GM12878 (cell line): ENCODE measurements around the gene PLCB4. TPM values are rescaled to one million over a fixed set of nuclear protein-coding genes. Genes with fewer than 3 reads are reported as not detected.

Experiments
- ATAC-seq: fragments of 200-7000 bp; cut with Tn5 transposase; 3 replicates; pipeline ENCODE4 v1.9.1; 2020; ENCODE audit warnings: mild to moderate bottlenecking, moderate library complexity
- BruUV-seq: library from RNA; stranded (reverse); fragments of 400-500 nt; replicated peaks from 2 replicates; lab custom pipeline; 2021; lab: Mats Ljungman, UMichigan
- CTCF ChIA-PET: fragments of 300-600 bp; sonication (Branson Sonifier 250); formaldehyde crosslinking; extraction: SDS; loops from one replicate; lab custom pipeline; 2021; ENCODE audit warnings: inconsistent platforms; lab: Yijun Ruan, JAX
- POLR2A ChIA-PET: fragments of 350-600 bp; formaldehyde crosslinking; extraction: SDS; loops from one replicate; lab custom pipeline; 2021; ENCODE audit warnings: inconsistent platforms; lab: Charles Lee
- RAD21 ChIA-PET: fragments of 300-600 bp; sonication (Branson Sonifier 250); formaldehyde crosslinking; loops from one replicate; lab custom pipeline; 2023; ENCODE audit warnings: antibody characterized with exemption; ENCODE audit not compliant: unreplicated experiment; lab: Charles Lee
- SMC1A ChIA-PET: fragments of 300-600 bp; sonication (Branson Sonifier 250); formaldehyde crosslinking; loops from one replicate; lab custom pipeline; 2023; ENCODE audit not compliant: unreplicated experiment, uncharacterized antibody; lab: Charles Lee
- DNase-seq: peaks from one replicate; pipeline ENCODE4 v3.0.0-alpha.2; 2011; ENCODE audit warnings: low read depth, low spot score
- FAIRE-seq: peaks from 3 replicates; lab custom pipeline; 2011; peaks lifted over from hg19 to GRCh38; lab: Jason Lieb, UNC
- H2AFZ ChIP-seq: 2 replicates; pipeline ENCODE4 v1.6.0; 2011; ENCODE audit warnings: low read depth, low read length, control low read depth; ENCODE audit not compliant: control insufficient read depth
- H3K27ac ChIP-seq: 2 replicates; pipeline ENCODE4 v1.5.1; 2011; ENCODE audit warnings: control low read depth; ENCODE audit not compliant: control insufficient read depth, insufficient read depth
- H3K27me3 ChIP-seq, 2 experiments: replicated peaks in 1 of 2; 2 replicates each; pipeline versions ENCODE4 v1.6.0 to v1.6.1; 2011; ENCODE audit warnings: low read length in 1 of 2; ENCODE audit not compliant: control insufficient read depth in 2 of 2, insufficient read depth in 2 of 2
- H3K36me3 ChIP-seq, 2 experiments: 2 replicates each; pipeline ENCODE4 v1.5.1; 2011; ENCODE audit warnings: low read length in 1 of 2; ENCODE audit not compliant: control insufficient read depth in 2 of 2, insufficient read depth in 2 of 2
- H3K4me1 ChIP-seq: 2 replicates; pipeline ENCODE4 v1.6.1; 2011; ENCODE audit warnings: mild to moderate bottlenecking, low read length, moderate library complexity, mixed read lengths; ENCODE audit not compliant: control insufficient read depth, insufficient read depth
- H3K4me2 ChIP-seq: 2 replicates; pipeline ENCODE4 v1.6.0; 2011; ENCODE audit warnings: control low read depth; ENCODE audit not compliant: control insufficient read depth, insufficient read depth
- H3K4me3 ChIP-seq: fragments of 200-600 bp; sonication (generic); 2 replicates; pipeline ENCODE4 v1.5.1; 2016
- H3K79me2 ChIP-seq: 2 replicates; pipeline ENCODE4 v1.6.0; 2011; ENCODE audit warnings: low read length; ENCODE audit not compliant: control insufficient read depth, insufficient read depth
- H3K9ac ChIP-seq: 2 replicates; pipeline ENCODE4 v1.8.0; 2011; ENCODE audit warnings: low read length, control low read depth, mixed read lengths; ENCODE audit not compliant: control insufficient read depth, insufficient read depth
- H3K9me3 ChIP-seq: replicated peaks from 3 replicates; pipeline ENCODE4 v1.5.1; 2011; ENCODE audit warnings: mild to moderate bottlenecking, low read length; ENCODE audit not compliant: control insufficient read depth, insufficient read depth
- H4K20me1 ChIP-seq: 2 replicates; pipeline ENCODE4 v1.6.0; 2011; ENCODE audit not compliant: control insufficient read depth, insufficient read depth
- CREB1 ChIP-seq: IDR thresholded peaks from 2 replicates; pipeline ENCODE4 v1.6.1; 2012; ENCODE audit warnings: low read depth, mild to moderate bottlenecking, inconsistent platforms
- EZH2 ChIP-seq: IDR thresholded peaks from 2 replicates; pipeline ENCODE4 v1.6.1; 2012; ENCODE audit warnings: low read depth, mild to moderate bottlenecking, control low read depth, inconsistent platforms, low read length, borderline replicate concordance; ENCODE audit not compliant: control insufficient read depth
- KAT2A ChIP-seq: conservative IDR thresholded peaks from 2 replicates; pipeline ENCODE4 v1.6.1; 2011; ENCODE audit warnings: low read depth, low read length; ENCODE audit not compliant: control insufficient read depth
- MEF2A ChIP-seq: IDR thresholded peaks from 2 replicates; pipeline ENCODE4 v1.6.1; 2011; ENCODE audit warnings: low read depth, mild to moderate bottlenecking, low read length, moderate library complexity; ENCODE audit not compliant: insufficient read depth
- NFIC ChIP-seq: IDR thresholded peaks from 2 replicates; pipeline ENCODE4 v1.6.1; 2012; ENCODE audit warnings: low read depth, mild to moderate bottlenecking, inconsistent platforms, low read length, moderate library complexity
- PAX8 ChIP-seq: fragments of 450-650 bp; IDR thresholded peaks from 2 replicates; pipeline ENCODE4 v1.6.1; 2017; ENCODE audit warnings: mild to moderate bottlenecking, moderate library complexity
- SREBF2 ChIP-seq: IDR thresholded peaks from 2 replicates; pipeline ENCODE4 v1.6.1; 2012; ENCODE audit warnings: mild to moderate bottlenecking, low read length
- STAT1 ChIP-seq: fragments of 450-650 bp; conservative IDR thresholded peaks from 2 replicates; pipeline ENCODE4 v1.6.1; 2014; ENCODE audit warnings: antibody characterized with exemption, mild to moderate bottlenecking
- WGBS: methylation state at CpG from one replicate; pipeline ENCODE4 v1.1.6; 2016; ENCODE audit warnings: low lambda C conversion rate; ENCODE audit not compliant: insufficient replicate concordance, insufficient coverage; ENCODE audit errors: missing lambda C conversion rate; 5-methylcytosine and 5-hydroxymethylcytosine counted together
- in situ Hi-C: fragments of 300-500 bp; cut with MboI; formaldehyde crosslinking; loops from 9 replicates; pipeline ENCODE4 v1.14.3; 2018; ENCODE audit warnings: mixed read lengths
- intact Hi-C: fragments of 100-400 bp; cut with micrococcal nuclease; formaldehyde crosslinking; loops from one replicate; pipeline ENCODE4 v1.14.2; 2022; ENCODE audit not compliant: unreplicated experiment
- polyA plus RNA-seq, 11 experiments: library from polyadenylated mRNA; depleted of rRNA in 4 of 11; unstranded in 6 of 11; stranded (reverse) in 5 of 11; fragments of >200 nt; fragmentation: Nextera tagmentation in 4 of 11; fragmentation: Illumina TruSeq in 1 of 11; extraction: Ambion mirVana in 4 of 11; extraction: Trizol in 1 of 11; gene quantifications; 1 replicate in 1 of 11; 2 replicates in 10 of 11; pipeline versions ENCODE4 v1.2.1 to v1.2.3, GENCODE V29; 2011 to 2016; ENCODE audit warnings: inconsistent platforms in 2 of 11, missing spikeins in 2 of 11, low read depth in 1 of 11
- total RNA-seq, 4 experiments: library from RNA; depleted of rRNA in 3 of 4; stranded (reverse); fragments of >200 nt in 3 of 4; fragmentation: Illumina TruSeq in 1 of 4; extraction: Trizol in 1 of 4; gene quantifications; 2 replicates each; pipeline versions ENCODE4 v1.2.1 to v1.2.3, GENCODE V29; 2013 to 2021
- TF ChIP-seq, protein P1 (sequence below): fragments of 450-650 bp; IDR thresholded peaks from 2 replicates; pipeline ENCODE4 v1.6.1; 2017; ENCODE audit warnings: mild to moderate bottlenecking, moderate library complexity
- TF ChIP-seq, protein P2 (sequence below): IDR thresholded peaks from 2 replicates; pipeline ENCODE4 v1.6.1; 2012; ENCODE audit warnings: low read depth, low read length, improper control_type of control experiment

Gene PLCB4
- total and polyA plus RNA-seq, 10 of the 15 experiments (the other 5 are each of a cell fraction or from before 2014, with no cell fraction given): not detected

DNA sequence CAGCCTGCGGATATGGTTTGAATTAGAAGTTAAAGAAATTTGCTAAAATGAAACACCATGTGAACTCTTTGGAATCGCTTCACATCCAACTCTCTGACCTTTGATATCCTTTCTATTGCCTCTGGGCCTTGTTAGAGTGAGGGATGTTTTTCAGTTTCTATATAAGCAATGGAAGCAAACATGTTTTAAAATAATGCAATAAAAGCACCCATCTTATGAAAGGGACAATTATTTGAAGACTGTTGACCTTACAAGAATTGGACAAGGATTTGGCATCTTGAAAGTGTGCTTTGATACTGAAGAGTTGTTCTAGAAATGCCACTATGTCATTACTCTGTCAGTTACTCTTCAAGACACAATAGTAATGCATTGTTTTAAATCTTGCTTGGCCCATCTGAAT lies 221.4 kb downstream of the PLCB4 start:
- no peak for ATAC-seq
- no peaks in the 10 kb centered on the region for H4K20me1 ChIP-seq
- H3K79me2 ChIP-seq: no peaks in the 10 kb centered on the region
- no peak overlapping the region for H3K27ac ChIP-seq
- BruUV-seq: no TSS peak
- RAD21 ChIA-PET: no interaction called here
- CTCF ChIA-PET: no interaction called here
- no peaks in the 10 kb centered on the region for H3K4me1 ChIP-seq
- no peak for DNase-seq
- H3K36me3 ChIP-seq: no peaks in the 10 kb centered on the region
- no peak overlapping the region for H3K4me3 ChIP-seq
- no peak overlapping the region for H2AFZ ChIP-seq
- H3K4me2 ChIP-seq: no peak overlapping the region
- H3K9ac ChIP-seq: no peak overlapping the region
- H3K27me3 ChIP-seq: no peaks in the 10 kb centered on the region
- POLR2A ChIA-PET: no interaction called here
- in situ Hi-C loops: no loop called here
- 20% methylated on average over 2 of the region's 2 CpGs for WGBS
- SMC1A ChIA-PET: no interaction called here
- TF ChIP-seq, protein P1, sequence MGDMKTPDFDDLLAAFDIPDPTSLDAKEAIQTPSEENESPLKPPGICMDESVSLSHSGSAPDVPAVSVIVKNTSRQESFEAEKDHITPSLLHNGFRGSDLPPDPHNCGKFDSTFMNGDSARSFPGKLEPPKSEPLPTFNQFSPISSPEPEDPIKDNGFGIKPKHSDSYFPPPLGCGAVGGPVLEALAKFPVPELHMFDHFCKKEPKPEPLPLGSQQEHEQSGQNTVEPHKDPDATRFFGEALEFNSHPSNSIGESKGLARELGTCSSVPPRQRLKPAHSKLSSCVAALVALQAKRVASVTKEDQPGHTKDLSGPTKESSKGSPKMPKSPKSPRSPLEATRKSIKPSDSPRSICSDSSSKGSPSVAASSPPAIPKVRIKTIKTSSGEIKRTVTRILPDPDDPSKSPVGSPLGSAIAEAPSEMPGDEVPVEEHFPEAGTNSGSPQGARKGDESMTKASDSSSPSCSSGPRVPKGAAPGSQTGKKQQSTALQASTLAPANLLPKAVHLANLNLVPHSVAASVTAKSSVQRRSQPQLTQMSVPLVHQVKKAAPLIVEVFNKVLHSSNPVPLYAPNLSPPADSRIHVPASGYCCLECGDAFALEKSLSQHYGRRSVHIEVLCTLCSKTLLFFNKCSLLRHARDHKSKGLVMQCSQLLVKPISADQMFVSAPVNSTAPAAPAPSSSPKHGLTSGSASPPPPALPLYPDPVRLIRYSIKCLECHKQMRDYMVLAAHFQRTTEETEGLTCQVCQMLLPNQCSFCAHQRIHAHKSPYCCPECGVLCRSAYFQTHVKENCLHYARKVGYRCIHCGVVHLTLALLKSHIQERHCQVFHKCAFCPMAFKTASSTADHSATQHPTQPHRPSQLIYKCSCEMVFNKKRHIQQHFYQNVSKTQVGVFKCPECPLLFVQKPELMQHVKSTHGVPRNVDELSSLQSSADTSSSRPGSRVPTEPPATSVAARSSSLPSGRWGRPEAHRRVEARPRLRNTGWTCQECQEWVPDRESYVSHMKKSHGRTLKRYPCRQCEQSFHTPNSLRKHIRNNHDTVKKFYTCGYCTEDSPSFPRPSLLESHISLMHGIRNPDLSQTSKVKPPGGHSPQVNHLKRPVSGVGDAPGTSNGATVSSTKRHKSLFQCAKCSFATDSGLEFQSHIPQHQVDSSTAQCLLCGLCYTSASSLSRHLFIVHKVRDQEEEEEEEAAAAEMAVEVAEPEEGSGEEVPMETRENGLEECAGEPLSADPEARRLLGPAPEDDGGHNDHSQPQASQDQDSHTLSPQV: no peak
- TF ChIP-seq EZH2 (no peak), PAX8 (no peak), NFIC (no peak), CREB1 (no peak), SREBF2 (no peak), KAT2A (no peak), STAT1 (no peak), MEF2A (no peak)
- TF ChIP-seq, protein P2, sequence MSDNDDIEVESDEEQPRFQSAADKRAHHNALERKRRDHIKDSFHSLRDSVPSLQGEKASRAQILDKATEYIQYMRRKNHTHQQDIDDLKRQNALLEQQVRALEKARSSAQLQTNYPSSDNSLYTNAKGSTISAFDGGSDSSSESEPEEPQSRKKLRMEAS: no peak
- intact Hi-C loops: no loop called here
- H3K9me3 ChIP-seq: no peaks in the 10 kb centered on the region
- FAIRE-seq: no peak
